Measurements from ENCODE around the gene AHRR. TPM values are rescaled to one million over a fixed set of nuclear protein-coding genes. Genes with fewer than 3 reads are reported as not detected.

Gene AHRR
- total RNA-seq, 6 experiments from 2014 or later: 0.06 to 0.81 (median 0.43) TPM

DNA sequence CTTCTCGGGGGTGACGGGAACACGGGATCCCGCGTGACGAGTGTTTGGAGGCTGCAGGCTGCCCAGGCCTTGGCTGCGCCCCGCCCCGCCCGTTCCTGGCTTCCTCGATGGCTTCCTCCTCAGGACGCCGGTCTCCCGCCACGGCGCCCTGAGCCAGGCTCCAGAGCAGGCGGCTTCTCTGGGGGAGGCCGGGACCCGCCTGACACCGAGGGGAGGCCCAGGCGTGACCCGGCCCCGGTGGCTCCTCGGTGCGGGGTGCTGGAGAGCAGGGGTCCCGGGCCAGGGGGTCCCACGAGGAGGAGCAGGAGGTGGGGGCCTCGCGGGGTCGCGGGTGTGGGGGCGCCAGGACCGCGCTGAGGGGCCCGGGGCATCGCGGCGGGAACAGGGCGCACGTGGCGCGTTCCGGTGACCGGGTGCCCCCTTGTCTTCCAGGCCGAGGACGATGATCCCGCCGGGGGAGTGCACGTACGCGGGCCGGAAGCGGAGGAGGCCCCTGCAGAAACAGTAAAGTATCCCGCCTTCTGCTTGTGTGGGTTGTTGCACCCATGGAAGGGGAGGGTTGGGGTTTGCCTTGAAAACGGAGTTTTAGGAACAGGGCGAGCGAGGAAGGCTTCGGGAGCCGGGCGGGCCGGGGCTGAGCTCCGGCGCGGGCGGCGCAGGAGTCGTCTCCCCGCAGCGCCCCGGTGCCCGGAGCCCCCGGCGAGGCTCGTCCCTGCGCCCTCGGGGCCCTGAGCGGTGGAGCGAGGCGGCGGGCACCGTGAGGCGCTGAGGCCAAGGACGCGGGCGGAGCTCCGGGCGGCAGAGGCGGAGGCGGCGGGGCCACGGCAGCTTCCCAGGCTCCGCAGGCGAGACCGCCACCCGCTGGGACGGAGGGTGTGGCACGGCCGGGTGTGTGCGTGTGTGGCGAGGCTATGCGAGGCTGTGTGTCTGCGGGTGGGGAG, 22.2 kb downstream of the AHRR start:
- Histone ChIP-seq H3K4me3 (peak overlapping the region; percentile 20 to 42 (median 25)), H3K9me3 (no peaks in the 10 kb centered on the region), H3K4me1 (no peaks in the 10 kb centered on the region), H3K36me3 (no peaks in the 10 kb centered on the region), H3K27ac (no peak overlapping the region), H3K27me3 (no peaks in the 10 kb centered on the region)
- ATAC-seq: peak; percentile 63 to 85 (median 80)
- TF ChIP-seq POLR2A (IDR thresholded peaks at IDR 0.05): no peak
- TF ChIP-seq, protein P1, sequence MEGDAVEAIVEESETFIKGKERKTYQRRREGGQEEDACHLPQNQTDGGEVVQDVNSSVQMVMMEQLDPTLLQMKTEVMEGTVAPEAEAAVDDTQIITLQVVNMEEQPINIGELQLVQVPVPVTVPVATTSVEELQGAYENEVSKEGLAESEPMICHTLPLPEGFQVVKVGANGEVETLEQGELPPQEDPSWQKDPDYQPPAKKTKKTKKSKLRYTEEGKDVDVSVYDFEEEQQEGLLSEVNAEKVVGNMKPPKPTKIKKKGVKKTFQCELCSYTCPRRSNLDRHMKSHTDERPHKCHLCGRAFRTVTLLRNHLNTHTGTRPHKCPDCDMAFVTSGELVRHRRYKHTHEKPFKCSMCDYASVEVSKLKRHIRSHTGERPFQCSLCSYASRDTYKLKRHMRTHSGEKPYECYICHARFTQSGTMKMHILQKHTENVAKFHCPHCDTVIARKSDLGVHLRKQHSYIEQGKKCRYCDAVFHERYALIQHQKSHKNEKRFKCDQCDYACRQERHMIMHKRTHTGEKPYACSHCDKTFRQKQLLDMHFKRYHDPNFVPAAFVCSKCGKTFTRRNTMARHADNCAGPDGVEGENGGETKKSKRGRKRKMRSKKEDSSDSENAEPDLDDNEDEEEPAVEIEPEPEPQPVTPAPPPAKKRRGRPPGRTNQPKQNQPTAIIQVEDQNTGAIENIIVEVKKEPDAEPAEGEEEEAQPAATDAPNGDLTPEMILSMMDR (IDR thresholded peaks at IDR 0.05): no peak
- intact Hi-C loops (cut with DNase I): no loop called here
- peak in 1 of 3 donors; percentile 57 for DNase-seq
- WGBS (ENCODE audit: insufficient coverage, low coverage, low lambda C conversion rate, missing lambda C conversion rate): 3% methylated on average over 33 of the region's 102 CpGs

DNA sequence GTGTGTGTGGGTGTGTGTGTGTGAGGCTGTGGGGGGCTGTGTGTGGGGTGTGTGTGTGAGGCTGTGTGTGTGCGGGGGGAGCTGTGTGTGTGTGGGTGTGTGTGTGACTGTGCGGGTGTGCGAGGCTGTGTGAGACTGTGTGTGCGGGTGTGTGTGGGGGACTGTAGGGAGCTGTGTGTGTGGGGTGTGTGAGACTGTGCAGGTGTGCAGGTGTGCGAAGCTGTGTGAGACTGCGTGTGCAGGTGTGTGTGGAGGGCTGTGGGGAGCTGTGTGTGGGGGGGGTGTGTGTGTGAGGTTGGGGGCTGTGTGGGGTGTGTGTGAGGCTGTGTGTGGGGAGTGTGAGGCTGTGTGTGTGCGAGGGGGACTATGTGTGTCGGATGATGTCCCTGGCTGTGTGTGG, 23.2 kb downstream of the AHRR start:
- no peak for DNase-seq
- TF ChIP-seq POLR2A (IDR thresholded peaks at IDR 0.05): no peak

DNA sequence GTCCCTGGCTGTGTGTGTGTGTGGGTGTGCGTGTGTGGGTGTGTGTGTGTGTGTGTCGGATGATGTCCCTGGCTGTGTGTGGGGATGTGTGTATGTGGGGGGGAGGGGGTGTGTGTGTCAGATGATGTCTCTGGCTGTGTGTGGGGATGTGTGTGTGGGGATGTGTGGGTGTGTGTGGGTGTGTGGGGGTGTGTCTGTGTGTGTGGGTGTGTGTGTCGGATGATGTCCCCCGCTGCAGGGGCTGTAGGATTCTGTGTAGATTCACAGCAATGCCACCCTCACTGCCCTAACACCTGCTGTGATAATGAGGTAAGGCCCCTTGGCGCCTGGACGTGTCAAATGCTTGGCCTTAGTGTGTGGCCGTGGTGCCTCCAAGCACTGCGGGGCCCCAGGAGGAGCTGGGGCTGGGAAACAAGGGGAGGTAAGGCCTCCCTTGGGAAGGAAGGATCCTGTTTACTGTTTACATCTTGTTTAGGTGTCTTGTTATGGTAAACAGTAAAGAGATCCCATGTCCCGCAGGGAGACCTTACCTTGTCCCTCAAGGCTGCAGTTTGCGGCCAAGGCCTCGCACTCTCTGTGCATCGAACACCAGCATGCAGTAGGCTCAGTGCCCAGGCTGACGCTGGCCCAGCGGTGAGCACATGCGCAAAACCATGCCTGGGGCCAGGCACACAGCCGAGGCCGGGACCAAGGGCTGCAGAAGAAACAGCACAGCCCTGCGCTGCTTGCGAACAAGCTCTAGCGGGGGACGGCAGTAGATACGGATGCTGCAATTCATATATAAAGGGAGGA, 24.1 kb downstream of the AHRR start:
- DNase-seq (no peak), ATAC-seq (no peak)
- H3K9me3 ChIP-seq: no peaks in the 10 kb centered on the region
- no peaks in the 10 kb centered on the region for H3K4me1 ChIP-seq
- H3K27ac ChIP-seq: no peak overlapping the region
- WGBS (ENCODE audit: insufficient coverage, low coverage, low lambda C conversion rate, missing lambda C conversion rate): 50% methylated on average over 11 of the region's 22 CpGs
- H3K27me3 ChIP-seq: no peaks in the 10 kb centered on the region
- H3K36me3 ChIP-seq: no peaks in the 10 kb centered on the region
- H3K4me3 ChIP-seq: no peak overlapping the region
- intact Hi-C loops (cut with DNase I): no loop called here
- TF ChIP-seq POLR2A (IDR thresholded peaks at IDR 0.05): no peak
- TF ChIP-seq, protein P1 (IDR thresholded peaks at IDR 0.05): no peak

More for the DNA sequence above, 23.2 kb downstream of the AHRR start:
- no peaks in the 10 kb centered on the region for H3K36me3 ChIP-seq
- 85% methylated on average over 4 of the region's 8 CpGs for WGBS (ENCODE audit: insufficient coverage, low coverage, low lambda C conversion rate, missing lambda C conversion rate)
- no peaks in the 10 kb centered on the region for H3K9me3 ChIP-seq
- H3K4me3 ChIP-seq: no peak overlapping the region
- no peaks in the 10 kb centered on the region for H3K4me1 ChIP-seq
- intact Hi-C loops (cut with DNase I): no loop called here
- no peak overlapping the region for H3K27ac ChIP-seq
- no peak for ATAC-seq
- no peaks in the 10 kb centered on the region for H3K27me3 ChIP-seq

DNA sequence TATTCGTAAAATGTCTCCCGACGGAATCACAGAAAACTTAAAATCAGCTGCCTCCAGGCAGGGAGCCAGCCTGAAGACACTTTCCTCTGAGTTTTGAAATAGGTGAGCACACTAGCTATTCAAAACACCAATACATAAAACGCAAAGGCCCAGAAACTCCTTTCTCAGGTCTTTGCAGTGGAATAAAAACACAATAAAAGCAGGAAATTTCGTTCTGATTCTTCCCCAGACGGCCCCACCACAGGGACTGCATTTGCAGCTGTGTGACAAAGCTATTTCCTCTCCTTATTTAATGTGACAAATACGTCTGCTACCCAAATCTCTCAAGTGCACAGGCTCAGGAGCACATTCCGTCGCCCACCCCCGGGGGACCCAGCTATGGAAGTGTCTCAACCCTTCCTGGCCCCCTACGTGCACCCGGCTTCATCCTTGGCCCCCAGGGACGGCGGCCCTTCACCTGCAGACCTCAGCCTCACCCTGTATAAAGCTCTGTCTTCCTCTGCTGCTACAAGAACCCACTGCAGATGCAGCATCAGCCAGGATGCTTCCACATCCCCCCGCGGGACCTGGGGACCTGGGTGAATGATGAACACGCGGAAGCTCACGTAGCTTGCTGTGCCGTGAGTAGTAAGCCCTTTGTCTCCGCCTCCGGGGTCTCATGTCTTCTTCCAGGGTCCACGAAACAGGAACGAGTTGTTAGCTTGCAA, 24.9 kb downstream of the AHRR start:
- H3K9me3 ChIP-seq: no peaks in the 10 kb centered on the region
- intact Hi-C loops (cut with DNase I): no loop called here
- TF ChIP-seq, protein P1 (IDR thresholded peaks at IDR 0.05): no peak
- no peak for TF ChIP-seq POLR2A (IDR thresholded peaks at IDR 0.05)
- no peak overlapping the region for H3K27ac ChIP-seq
- ATAC-seq: no peak
- DNase-seq: no peak
- WGBS (ENCODE audit: insufficient coverage, low coverage, low lambda C conversion rate, missing lambda C conversion rate): 45% methylated on average over 20 of the region's 24 CpGs
- H3K4me1 ChIP-seq: no peaks in the 10 kb centered on the region
- H3K27me3 ChIP-seq: no peaks in the 10 kb centered on the region
- H3K36me3 ChIP-seq: no peaks in the 10 kb centered on the region
- H3K4me3 ChIP-seq: no peak overlapping the region
